Astrocyte of the cerebellum (primary cell): ENCODE measurements around the gene C8B.

Experiments used
- DNase-seq: peaks from one replicate; pipeline ENCODE4 v3.0.0-alpha.2; 2011; ENCODE audit warnings: low read depth
- H3K4me3 ChIP-seq: 2 replicates; pipeline ENCODE4 v1.5.1; 2011; ENCODE audit warnings: mild to moderate bottlenecking, low read depth, low read length, moderate library complexity
- in situ Hi-C: cut with HindIII; loops from 2 replicates; pipeline ENCODE4 v1.10.0; 2017; ENCODE audit warnings: low sequenced_read_pairs
- TF ChIP-seq, protein P1 (sequence below): IDR thresholded peaks from 2 replicates; pipeline ENCODE4 v1.5.1; 2012; ENCODE audit warnings: low read length, low read depth, moderate library complexity, mild to moderate bottlenecking; ENCODE audit errors: missing control alignments

Gene C8B

DNA sequence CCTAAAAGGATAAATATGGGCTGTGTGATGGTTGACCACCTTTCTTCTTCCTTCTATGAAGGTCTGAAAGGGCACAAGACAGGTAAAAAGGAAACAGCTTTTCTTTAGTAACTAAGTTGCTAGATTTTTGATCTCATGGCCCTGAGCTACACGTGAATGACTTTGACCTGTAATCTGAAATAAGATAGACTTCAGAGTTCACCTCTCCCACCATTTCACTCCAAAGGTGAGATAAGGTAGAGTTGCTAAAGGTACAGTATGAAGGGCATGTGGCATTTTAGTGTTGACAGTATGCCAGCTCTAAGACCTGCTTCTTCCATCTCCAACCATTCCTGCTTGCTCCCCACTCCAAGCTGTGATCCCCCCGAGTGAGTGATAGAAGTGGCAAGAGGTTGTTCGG is 25.8 kb upstream of the C8B start:
- no peak overlapping the region for H3K4me3 ChIP-seq
- no peak for DNase-seq
- in situ Hi-C loops = no loop called here
- TF ChIP-seq, protein P1, sequence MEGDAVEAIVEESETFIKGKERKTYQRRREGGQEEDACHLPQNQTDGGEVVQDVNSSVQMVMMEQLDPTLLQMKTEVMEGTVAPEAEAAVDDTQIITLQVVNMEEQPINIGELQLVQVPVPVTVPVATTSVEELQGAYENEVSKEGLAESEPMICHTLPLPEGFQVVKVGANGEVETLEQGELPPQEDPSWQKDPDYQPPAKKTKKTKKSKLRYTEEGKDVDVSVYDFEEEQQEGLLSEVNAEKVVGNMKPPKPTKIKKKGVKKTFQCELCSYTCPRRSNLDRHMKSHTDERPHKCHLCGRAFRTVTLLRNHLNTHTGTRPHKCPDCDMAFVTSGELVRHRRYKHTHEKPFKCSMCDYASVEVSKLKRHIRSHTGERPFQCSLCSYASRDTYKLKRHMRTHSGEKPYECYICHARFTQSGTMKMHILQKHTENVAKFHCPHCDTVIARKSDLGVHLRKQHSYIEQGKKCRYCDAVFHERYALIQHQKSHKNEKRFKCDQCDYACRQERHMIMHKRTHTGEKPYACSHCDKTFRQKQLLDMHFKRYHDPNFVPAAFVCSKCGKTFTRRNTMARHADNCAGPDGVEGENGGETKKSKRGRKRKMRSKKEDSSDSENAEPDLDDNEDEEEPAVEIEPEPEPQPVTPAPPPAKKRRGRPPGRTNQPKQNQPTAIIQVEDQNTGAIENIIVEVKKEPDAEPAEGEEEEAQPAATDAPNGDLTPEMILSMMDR = no peak

DNA sequence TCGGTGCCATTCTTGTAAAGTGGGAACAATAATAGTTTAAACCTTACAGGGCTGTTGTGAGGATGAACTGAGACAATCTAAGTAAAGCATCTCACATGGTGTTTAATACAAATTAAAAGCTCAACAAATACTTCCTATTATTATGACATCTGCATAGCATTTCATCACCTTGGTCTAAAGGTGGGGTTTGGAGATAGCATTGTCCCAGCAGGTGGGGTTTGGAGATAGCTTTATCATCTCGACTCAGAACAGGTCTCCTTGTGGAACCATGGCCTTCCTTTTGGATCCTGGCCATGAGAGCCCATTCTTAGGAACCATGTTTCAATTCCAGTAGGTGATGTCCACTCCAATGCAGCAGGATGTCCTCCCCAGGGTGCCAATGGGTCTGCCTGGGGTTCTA is 20.6 kb upstream of the C8B start:
- TF ChIP-seq, protein P1 = no peak
- H3K4me3 ChIP-seq = no peak overlapping the region
- DNase-seq = no peak
- in situ Hi-C loops = no loop called here

GRCh38 chr1:56985857-56986256 is 20.0 kb upstream of the C8B start:
- no peak overlapping the region for H3K4me3 ChIP-seq
- in situ Hi-C loops = no loop called here
- TF ChIP-seq, protein P1 = no peak
- DNase-seq = no peak

- in situ Hi-C loops = no loop called here
- H3K4me3 ChIP-seq = no peak overlapping the region
- no peak for DNase-seq
- TF ChIP-seq, protein P1 = no peak
These were observed 17.7 kb upstream of the C8B start for GRCh38 chr1:56983484-56983883.

DNA sequence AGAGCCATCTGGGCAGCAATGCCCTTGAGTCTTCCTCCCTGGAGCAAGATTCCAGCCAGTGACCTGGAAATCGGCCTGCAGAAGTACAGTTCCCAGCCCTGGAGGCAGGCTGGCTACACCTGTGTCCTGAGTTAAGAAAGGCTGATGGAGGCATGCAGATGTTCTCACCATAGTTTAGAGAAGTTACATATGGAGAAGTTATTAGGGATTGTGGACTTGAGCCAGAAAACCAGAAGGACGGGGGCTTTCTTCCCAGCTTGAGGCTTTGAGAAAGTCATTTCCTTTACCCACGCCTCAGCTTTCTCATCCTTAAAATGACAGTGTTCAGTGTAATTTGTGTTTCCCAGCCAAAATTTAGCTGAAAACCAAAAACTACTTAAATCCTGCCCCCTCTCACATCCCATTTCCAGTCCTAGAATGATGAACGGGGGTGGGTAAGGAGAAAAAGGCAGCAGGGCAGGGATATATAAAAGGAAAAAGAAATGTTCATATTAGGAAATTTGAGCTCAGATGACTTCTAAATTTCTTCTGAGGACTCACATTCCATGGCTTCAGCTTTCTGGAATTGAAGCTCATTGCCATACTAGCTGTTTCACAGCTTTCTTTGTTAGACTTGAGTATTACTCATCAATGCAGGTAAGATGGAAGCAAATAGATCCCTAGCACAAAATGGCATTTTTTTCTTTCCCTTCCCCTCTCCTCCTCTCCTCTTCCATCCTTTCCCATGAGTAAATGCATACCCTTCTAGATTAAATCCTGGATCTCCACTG is 14.4 kb upstream of the C8B start:
- in situ Hi-C loops = no loop called here

GRCh38 chr1:56978819-56979218 is 13.0 kb upstream of the C8B start:
- DNase-seq = no peak
- TF ChIP-seq, protein P1 = no peak
- H3K4me3 ChIP-seq = no peak overlapping the region
- in situ Hi-C loops = no loop called here

More for the DNA sequence above, 14.4 kb upstream of the C8B start:
- DNase-seq = no peak
- TF ChIP-seq, protein P1 = no peak
- no peak overlapping the region for H3K4me3 ChIP-seq

DNA sequence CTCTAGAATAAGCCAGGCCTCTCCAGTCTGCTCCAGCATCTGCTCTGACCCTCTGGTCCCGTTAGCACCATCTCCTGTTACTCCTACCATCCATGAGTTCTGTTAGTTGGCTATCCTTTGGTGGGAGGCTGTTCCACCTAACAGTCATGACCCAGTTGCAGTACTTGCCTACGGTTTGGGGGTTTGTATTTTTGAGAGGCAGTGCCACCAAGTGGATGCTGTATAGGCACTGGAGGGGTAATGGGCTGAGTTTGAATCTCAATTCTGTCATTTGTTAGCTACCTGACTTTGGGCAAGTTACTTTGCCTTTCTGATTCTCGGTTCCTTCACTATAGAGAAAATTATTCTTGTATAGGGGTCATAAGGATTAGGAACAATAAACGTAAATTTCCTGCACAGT is 12.1 kb upstream of the C8B start:
- no peak overlapping the region for H3K4me3 ChIP-seq
- TF ChIP-seq, protein P1 = no peak
- in situ Hi-C loops = no loop called here
- no peak for DNase-seq
